ENCODE results near the gene C1QTNF7. TPM values are rescaled to one million over a fixed set of nuclear protein-coding genes. Genes with fewer than 3 reads are reported as not detected.

C1QTNF7 gene
- total and polyA plus RNA-seq, 2 of the 13 experiments (the other 11 are each of a cell fraction or from before 2014, with no cell fraction given), result not detected

- TF ChIP-seq ZBTB40 (IDR thresholded peaks at IDR 0.05), result no peak
- TF ChIP-seq ZBTB40 (CRISPR knock-in tag; IDR thresholded peaks at IDR 0.05), result no peak
- TF ChIP-seq ZNF746 (CRISPR knock-in tag; IDR thresholded peaks at IDR 0.05), result no peak; the same call in 1 of the 2 replicates
- TF ChIP-seq MATR3 (CRISPR knock-in tag; IDR thresholded peaks at IDR 0.05), result no peak
- TF ChIP-seq ZNF503 (CRISPR knock-in tag; IDR thresholded peaks at IDR 0.05), result peak; percentile 40; the same call in 1 of the 2 replicates
- no peak for TF ChIP-seq E2F2 (CRISPR knock-in tag; IDR thresholded peaks at IDR 0.05; ENCODE audit: borderline replicate concordance)
- TF ChIP-seq BCL6 (CRISPR knock-in tag; IDR thresholded peaks at IDR 0.05), result no peak
- no peak for TF ChIP-seq ZHX2 (IDR thresholded peaks at IDR 0.05; ENCODE audit: low read depth)
- no peak for TF ChIP-seq ZHX2 (CRISPR knock-in tag; IDR thresholded peaks at IDR 0.05; ENCODE audit: borderline replicate concordance)
These were observed 51.5 kb downstream of the C1QTNF7 start (continued) for GRCh38 chr4:15479089-15479912.
